ENCODE results near the gene ADRB2.

ADRB2 gene

DNA sequence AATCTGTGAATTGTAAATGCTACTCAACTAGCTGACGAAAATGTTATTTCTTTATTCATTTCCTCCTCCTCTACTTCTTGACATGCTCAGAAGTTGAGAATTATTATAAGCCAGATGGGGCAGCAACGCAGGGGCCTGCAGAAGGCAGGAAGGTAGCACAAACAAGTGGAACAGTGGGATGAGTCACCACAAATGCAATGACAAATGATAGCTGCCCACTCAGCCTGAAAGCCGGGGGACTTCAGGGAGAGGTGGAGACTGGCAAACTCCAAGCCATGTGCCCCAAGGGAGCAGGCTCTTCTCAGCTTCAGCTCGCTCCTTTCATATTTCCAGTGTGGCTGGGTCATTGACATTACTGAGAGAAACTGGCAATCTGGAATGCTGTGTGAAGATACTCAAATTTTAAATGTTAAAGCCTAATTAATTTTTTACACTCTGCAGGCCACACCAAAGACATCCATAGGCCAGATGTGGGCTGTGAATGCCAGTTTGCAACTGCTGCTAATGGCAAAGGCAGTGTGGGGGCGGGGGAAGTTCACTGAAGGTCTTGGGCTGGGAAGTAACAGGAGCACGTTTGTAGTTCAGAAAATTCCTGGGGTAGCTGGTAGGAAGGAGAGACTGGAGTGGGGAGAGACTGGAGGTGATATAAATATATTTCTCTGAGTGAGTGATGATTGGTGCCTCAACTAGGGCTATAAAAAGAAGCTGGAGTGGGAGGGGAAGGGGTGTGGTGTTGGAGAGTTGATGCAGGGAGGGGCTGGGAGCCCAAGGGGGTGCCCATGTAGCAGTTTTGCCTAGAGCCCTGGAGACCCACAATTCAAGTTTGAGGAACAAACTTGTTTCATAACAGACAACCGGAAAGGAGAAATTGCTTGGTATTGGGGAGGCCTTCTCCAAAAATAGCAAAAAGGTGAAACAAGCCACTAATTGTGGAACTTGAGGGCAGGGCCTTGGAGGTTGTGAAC is 20.8 kb upstream of the ADRB2 start:
- DNase-seq = peak; percentile 92 to 95

GRCh38 chr5:148806520-148806931 is 19.9 kb upstream of the ADRB2 start:
- DNase-seq = no peak

GRCh38 chr5:148807851-148808250 is 18.6 kb upstream of the ADRB2 start:
- peak; percentile 76 to 87 for DNase-seq

- DNase-seq = peak; percentile 94 to 97
These were observed 17.4 kb upstream of the ADRB2 start for GRCh38 chr5:148808864-148809642.

GRCh38 chr5:148809781-148810524 is 16.5 kb upstream of the ADRB2 start:
- DNase-seq = no peak

DNA sequence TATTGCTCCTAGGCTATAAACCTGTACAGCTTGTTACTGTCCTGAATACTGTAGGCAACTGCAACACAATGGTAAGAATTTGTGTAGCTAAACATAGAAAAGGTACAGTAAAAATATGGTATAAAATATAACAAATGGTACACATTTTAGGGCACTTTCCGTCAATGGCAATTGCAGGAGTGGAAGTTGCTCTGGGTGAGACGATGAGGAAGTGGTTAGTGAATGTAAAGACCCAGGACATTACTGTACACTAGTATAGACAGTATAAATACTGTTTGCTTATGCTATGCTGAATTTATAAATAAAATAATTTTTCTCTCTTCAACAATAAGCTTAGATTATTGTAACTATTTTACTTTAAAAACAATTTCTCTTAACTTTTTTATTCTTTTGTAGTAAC is 15.6 kb upstream of the ADRB2 start:
- peak; percentile 79 to 82 for DNase-seq

- no peak for DNase-seq
These were observed 14.7 kb upstream of the ADRB2 start for GRCh38 chr5:148811756-148812155.

- DNase-seq = no peak
These were observed 11.3 kb upstream of the ADRB2 start for GRCh38 chr5:148815086-148815485.

GRCh38 chr5:148815578-148815977 is 10.8 kb upstream of the ADRB2 start:
- DNase-seq = no peak

DNA sequence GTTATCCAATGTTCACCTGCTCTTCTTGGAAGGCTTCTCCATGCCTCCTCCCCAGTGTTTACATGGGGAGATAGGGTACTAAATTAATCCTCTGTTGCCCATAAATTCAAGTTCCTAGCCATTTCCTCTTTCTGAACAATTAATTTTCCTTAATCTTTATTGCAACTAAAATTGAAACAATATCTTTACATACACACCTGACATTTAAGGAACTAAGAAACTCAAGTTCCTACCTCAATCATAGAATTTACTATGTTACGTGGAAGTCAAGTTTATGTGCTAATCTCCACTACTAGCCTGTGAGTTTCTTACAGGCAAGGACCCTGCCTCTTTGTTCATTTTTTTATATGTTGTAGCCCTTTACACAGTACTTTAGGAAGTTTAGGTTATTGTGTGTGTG is 10.1 kb upstream of the ADRB2 start:
- DNase-seq = no peak

- DNase-seq = peak; percentile 26 to 52
These were observed 9.6 kb upstream of the ADRB2 start for GRCh38 chr5:148816782-148817181.

- no peak for DNase-seq
These were observed 8.8 kb upstream of the ADRB2 start for GRCh38 chr5:148817606-148818005.

GRCh38 chr5:148820461-148821395 is 5.7 kb upstream of the ADRB2 start:
- peak; percentile 69 to 80 for DNase-seq

DNA sequence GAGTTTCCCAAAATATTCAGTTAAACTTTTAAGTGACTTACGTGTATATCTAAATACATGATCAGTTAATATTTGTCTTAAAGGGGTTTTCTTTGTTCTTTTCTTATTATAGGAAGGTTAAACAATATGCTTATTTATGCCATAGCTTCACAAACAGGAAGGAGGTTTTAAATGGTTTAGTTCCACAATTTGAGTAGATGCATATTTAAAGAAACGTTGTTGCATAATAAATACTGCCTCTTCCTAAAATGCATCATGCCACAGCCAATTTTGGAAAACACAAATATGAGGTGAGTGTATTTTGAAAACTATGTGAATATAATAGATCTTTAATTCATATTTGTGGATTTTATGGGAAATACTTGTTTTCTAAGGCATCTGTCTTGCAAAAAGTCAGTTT is 2.5 kb upstream of the ADRB2 start:
- peak in 1 of 2 experiments; percentile 16 for DNase-seq

- no peak for DNase-seq
These were observed 727 bp upstream of the ADRB2 start for GRCh38 chr5:148825716-148826052.

- DNase-seq = no peak
These were observed 294 bp downstream of the ADRB2 start for GRCh38 chr5:148826739-148827070.

GRCh38 chr5:148827723-148828122 is 1.3 kb downstream of the ADRB2 start:
- DNase-seq = no peak

DNA sequence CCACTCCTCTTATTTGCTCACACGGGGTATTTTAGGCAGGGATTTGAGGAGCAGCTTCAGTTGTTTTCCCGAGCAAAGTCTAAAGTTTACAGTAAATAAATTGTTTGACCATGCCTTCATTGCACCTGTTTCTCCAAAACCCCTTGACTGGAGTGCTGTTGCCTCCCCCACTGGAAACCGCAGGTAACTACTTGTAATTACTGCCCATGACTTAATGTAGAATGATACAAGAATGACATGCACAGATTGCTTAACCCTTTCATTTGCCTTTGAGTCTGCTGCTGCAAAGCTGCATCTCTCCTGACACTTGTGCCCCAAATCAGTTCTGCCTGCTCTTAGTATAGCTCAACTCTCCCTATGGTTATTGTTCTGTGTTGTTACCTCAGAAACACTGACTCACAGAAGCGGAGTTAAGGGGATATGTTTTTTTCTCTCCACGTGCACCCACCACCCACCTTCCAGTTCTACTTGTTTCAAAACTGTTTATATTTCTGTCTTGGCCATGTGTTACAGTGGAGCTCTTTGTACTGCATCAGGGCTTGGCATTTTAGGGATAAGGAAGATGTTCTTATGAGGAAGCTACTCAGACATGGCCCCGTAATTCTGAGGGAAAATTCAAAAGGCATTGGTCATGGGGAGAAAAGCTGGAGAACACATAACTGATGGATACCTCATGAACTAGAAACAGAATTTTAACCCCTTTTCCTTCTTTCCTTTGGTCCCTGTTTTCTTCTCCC is 2.3 kb downstream of the ADRB2 start:
- no peak for DNase-seq

GRCh38 chr5:148829248-148829594 is 2.8 kb downstream of the ADRB2 start:
- DNase-seq = no peak

DNA sequence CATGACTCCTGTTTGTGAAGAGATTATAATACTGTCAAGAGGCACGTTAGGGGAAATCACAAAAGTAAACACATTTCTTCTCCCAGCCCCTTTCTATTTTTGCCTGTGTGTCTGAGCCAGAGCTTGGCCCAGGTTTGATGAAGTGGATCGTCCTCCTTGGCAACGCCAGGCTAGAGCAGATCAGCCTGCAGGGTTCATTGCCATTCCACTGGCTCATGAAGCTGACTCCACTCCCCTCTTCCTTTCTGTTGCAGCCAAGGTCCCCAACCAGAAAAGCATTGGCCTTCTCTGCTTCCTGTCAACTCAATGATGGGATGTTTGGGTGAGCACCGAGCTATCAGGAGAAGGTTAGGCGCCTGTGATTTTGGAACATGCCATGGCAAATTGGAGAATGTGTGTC is 3.3 kb downstream of the ADRB2 start:
- no peak for DNase-seq

DNA sequence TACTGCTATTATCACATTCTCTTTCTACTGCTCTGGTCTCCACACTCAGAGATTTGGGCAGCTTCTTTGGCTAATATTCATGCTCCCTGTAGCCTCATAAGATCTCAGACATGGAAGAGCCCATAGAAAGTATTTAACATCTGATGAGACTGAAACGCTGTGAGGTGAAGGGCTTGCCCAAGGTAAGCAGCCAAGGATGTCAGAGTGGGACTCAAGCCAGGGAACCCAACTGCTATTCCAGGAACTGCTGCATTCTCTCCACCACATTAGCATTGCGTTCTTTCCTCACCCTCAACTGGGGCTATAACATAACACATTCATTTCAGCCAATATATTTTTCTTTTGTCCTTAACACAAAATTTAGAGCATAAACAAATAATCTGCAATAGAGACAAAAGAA is 3.8 kb downstream of the ADRB2 start:
- DNase-seq = no peak
